HG02763 (cell line): ENCODE results near the gene TNFSF15.
"Not testable (repeated sequence)": the region's sequence is repeated elsewhere in the genome, so short reads cannot be mapped to it uniquely, and the experiment has no call there.

Experiments
- ATAC-seq: cut with Tn5 transposase; IDR thresholded peaks from one replicate; pipeline ENCODE4 v1.9.1; 2021; ENCODE audit warnings: mild to moderate bottlenecking, moderate library complexity; ENCODE audit not compliant: unreplicated experiment

TNFSF15 gene

DNA sequence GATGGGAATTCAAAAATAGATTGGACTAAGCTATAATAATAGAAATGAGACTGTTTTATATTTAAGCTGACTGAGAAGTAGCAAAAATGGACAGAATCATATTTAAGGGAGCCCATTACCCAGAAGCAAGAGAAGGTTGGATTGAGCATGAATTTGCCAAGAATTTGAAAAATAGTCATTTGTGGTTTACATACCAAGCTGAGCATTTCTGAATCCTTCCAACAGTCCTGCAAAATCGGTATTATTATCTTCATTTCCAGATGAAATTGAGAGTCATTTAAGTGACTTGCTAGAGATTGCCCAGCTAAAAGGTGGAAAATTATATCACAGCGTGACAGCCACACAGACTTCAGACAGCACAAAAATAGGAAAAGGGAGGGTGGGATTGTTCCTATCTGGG is 48.4 kb downstream of the TNFSF15 start:
- no peak for ATAC-seq

DNA sequence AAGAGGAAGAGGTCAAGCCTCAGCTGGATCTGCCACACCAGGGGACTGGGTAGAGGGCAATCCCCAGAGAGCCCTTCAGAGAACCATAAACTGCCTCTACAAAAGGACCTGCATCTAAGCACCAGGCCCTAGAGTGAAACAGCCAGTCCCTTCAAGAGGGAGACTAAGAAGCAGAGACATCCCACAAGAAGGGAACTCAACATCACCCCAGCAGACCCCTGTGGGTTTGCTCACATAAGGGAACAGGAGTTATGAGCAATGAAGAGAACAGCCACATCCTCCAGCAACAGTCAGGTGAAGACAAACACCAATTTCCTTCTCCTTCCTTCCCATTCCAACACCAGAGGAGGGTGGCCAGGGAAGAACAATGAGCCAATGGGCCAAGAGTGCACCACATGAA is 48.9 kb downstream of the TNFSF15 start:
- ATAC-seq, result no peak

DNA sequence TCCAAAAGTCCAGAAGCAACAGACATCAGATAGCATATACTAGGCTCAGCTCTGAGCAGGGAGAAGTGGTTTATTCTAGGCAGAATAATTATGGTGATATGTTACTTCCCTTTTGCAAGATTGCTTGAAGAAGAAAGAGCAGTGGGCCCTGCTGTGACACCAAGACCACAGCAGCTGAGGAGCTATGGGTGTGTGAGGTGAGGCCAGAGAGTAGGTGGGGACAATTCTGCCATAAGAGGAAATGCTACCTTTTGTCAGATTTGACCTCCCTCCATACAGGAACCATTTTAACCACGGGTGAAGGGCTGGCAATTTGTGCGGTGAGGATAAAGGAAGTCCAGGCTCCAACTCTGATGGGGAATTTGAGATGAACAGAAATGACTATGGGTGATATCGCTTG is 51.3 kb downstream of the TNFSF15 start:
- no peak for ATAC-seq

DNA sequence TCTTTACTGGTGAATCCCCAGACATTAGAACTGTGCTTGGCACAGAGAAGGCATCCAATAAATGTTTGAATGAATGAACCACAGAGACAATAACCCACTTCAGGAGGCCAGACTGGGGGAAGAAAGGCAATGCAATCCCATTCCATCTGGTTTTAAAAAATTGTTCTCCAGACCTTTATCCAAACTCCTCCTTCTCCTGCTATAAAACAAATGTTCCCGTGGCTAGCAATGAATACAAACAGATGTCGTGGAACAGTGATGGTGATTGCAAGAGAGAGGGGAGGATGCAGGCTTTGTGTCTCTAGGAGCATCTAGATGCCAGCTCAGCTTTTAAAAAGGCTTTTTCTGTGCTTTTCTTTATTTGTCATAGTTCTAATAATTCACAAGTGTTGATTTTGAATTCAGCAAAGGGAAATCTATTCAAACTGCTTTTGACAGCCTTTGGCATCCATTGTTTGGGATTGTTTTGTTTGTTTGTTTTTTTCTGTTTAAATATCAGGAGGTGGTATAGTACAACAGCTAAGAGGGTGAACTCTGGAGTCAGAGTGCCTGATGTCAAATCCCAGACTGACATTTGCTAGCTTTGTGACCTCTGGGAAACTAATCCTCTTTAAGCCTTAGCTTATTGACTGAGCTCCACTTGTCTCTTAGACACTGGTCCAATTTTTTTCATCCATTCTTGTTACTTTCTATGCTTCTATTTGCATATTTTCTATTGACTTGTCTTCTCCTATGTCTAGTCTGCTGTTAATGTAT is 59.1 kb downstream of the TNFSF15 start:
- ATAC-seq, result no peak

DNA sequence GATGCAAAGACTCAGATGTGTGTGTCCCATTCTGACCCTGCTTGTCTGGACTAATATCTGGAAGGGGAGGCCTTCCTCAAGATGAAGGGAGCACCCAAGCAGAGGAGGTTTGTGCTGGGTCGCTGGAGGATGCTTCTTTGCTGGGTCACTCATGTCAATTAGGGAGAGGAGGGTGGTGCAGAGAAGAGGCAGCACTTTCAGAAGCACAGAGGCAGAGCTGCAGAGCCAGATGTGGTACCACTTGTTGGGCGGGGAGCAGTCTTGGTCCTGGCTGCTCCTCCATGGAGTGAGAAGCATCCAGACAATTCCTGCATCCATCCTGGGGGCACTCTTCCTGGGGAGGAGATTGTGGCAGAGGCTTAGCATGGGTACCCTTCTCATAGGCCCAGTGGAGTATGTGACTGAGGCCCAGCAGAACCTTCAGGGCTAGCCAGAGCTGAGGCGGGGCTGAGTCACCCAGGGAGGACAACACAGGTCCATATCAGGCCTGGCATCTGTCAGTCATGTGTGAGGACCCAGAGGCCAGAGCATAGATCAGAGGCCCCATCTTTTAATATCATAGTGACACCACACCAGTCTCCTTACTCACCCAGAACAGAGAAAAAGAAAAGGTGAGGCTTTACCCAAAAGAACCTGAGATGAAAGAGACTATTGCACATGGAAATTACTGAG is 59.8 kb downstream of the TNFSF15 start:
- ATAC-seq, result no peak

DNA sequence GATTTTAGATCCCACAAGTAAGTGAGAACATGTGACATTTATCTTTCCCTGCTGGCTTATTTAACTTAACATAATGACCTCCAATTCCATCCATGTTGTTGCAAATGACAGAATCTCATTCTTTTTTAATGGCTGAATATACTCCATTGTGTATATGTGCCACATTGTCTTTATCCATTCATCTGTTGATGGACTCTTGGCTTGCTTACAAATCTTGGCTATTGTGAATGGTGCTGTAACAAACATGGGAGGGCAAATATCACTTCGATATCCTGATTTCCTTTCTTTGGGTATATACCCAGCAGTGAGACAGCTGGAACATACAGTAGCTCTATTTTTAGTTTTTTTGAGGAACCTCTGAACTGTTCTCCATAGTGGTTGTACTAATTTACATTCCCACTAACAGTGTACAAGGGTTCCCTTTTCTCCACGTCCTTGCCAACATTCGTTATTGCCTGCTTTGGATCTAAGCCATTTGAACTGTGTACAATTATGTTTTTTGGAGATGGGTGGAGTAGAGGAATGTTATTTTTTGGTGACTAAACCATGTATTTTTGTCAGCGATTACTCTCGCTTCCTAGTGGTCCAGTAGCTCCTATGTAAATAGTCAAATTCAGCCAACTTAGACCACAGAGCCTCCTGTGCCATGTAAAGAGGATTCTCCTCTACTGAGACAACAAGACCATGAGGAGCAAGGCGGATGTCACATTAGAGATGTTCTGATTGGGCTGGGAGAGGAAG is 60.6 kb downstream of the TNFSF15 start:
- ATAC-seq, result no peak

DNA sequence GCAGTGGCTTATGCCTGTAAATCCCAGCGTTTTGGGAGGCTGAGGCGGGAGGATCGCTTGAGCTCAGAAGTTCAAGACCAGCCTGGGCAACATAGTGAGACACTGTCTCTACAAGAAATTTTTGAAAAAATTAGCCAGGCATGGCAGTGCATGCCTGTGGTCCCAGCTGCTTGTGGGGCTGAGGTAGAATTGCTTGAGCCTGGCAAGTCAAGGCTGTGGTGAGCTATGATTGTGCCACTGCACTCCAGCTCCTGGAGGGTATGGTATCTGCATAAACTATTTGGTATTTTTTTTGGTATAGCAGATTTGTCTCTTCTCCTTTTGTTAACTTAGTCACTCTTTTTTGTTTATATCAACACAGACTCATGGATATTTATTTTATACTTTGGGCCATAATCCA is 62.4 kb downstream of the TNFSF15 start:
- no peak for ATAC-seq

DNA sequence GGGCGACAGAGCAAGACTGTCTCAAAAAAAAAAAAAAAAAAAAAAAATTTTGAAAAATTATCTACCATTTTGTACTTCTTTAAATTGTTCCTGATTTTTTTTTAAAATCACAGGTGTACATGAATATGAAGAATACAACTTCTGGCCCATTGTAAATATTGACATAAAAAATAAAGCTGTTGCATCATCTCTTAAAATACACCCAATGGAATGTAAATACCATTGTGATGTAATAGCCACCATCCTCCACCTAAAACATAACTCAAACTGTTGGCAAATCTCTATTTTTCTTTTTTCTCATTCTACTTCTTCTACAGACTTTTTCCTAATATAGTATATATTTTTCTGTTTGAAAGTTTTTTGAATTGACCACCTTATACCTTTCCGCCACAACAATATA is 62.9 kb downstream of the TNFSF15 start:
- ATAC-seq, result no peak

DNA sequence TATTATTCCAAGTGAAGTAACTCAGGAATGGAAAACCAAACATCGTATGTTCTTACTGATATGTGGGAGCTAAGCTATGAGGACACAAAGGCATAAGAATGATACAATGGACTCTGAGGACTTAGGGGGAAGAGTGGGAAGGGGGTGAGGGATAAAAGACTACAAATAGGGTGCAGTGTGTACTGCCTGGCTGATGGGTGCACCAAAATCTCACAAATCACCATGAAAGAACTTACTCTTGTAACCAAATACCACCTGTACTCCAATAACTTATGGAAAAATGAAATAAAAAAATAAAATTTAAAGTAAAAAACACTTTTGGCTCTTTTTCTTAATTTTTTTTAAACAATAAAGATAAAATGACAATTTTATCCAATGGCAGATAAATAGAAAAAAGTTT is 64.3 kb downstream of the TNFSF15 start:
- ATAC-seq, result not testable (repeated sequence)

DNA sequence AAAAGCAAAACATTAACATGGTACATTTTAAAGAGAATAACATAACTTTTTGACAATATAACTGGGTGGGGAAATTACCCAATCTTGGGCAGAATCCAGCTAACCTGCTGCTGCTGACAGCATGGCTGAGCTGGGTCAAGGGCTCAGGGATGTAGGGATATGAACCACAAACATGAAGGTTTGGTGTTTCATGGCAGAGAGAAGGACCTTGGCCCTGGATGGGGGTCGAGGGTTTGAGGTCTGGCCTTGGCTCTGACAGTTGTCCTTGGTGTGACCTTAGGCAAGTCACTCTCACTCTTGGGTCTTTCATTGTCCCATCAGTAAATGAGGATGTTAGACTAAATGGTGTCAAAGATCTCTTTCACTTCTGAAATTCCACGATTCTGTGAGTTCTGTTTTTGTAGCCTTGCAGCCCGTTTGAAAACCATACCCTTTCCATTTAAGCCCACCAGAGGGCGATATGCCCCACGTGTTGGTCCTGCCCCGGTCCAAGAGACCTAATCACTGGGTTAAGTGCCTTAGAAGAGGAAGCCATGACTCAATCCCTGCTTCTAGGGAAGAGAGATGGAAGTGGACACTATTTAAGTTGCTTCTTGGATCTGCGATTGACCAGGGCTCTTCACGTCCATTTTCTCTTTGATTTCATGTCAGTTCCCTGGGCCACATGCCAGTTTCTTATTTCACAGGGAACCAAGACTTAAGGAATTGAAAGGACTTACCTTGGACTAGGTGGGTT is 67.1 kb downstream of the TNFSF15 start:
- ATAC-seq, result no peak

DNA sequence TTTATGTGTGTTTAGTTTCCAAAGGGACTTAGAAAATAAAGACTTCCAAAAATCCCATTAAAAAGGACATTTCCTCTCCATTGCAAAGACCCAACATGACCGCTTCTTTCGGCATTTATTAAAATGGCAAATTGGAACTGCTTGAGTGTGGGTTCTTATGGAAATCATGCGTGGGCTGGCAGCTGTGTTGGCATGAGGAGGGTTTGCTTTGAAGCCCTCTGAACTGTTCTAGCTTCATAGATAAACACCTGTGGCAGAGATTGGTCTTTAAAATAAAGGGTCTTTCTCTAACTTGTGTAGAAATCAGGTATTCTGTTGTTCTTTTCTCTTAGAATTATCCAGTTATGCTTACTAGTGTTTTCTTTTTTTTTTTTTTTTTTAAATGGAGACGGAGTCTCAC is 68.0 kb downstream of the TNFSF15 start:
- no peak for ATAC-seq

DNA sequence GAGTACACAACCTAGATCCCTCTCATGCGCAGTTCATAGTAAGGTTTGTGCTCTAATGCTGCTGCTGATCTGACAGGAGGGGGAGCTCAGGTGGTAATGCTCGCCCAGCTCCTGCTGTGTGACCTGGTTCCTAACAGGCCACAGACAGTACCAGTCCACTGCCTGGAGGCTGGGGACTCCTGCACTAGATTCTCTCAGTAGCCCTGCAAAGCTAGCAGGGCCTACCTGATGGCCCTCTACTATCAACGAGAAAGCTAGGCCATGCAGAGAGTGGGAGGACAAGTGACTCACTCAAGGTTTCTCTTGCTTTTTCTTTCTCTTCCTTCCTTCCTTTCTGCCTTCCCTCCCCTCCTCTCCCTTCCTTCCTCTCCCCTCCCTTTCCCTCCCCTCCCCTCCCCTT is 68.7 kb downstream of the TNFSF15 start:
- ATAC-seq, result no peak

DNA sequence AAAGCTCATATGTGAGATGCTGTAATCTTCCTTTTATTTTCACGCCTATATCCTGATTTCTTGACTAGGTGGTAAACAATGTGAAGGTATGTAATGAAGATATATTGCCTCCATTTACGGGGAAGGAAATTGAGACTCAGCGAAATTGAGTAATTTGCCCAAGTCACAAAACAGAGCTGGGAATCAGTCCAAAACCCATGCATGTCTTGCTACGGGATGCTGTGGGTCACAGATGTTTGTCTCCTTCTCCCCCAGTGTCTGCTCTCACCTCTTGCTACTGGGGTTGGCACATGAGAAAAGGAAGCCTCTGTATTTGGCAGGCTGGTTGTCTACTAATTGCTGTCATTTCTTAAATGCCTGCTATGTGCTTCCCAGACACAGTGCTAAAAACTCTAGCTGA is 70.1 kb downstream of the TNFSF15 start:
- no peak for ATAC-seq

DNA sequence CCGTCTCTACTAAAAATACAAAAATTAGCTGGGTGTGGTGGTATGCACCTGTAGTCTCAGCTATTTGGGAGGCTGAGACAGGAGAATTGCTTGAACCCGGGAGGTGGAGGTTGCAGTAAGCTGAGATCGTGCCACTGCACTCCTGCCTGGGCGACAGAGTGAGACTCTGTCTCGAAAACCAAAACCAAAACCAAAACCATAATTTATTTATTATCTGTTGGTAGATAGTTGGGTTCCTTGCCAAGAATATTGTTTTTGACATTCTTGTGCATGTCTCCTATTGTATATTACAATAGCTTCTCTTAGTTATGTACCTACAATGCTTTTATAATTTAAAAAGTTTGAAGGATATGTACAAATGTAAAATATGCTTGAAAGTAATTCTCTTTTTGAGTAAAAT is 70.7 kb downstream of the TNFSF15 start:
- not testable (repeated sequence) for ATAC-seq
